Panc1 (cell line): ENCODE data around the gene PPM1D.

ENCODE experiments used
- TCF7L2 ChIP-seq: IDR thresholded peaks from 2 replicates; pipeline ENCODE4 v1.6.1; 2011; ENCODE audit warnings: mild to moderate bottlenecking, low read depth, low read length, inconsistent platforms
- TF ChIP-seq, protein P1 (sequence below): fragments of 450-650 bp; IDR thresholded peaks from 2 replicates; pipeline ENCODE4 v1.5.1; 2017; ENCODE audit warnings: mild to moderate bottlenecking

GRCh38 chr17:60680754-60681153 is 80.8 kb downstream of the PPM1D start:
- TF ChIP-seq, protein P1, sequence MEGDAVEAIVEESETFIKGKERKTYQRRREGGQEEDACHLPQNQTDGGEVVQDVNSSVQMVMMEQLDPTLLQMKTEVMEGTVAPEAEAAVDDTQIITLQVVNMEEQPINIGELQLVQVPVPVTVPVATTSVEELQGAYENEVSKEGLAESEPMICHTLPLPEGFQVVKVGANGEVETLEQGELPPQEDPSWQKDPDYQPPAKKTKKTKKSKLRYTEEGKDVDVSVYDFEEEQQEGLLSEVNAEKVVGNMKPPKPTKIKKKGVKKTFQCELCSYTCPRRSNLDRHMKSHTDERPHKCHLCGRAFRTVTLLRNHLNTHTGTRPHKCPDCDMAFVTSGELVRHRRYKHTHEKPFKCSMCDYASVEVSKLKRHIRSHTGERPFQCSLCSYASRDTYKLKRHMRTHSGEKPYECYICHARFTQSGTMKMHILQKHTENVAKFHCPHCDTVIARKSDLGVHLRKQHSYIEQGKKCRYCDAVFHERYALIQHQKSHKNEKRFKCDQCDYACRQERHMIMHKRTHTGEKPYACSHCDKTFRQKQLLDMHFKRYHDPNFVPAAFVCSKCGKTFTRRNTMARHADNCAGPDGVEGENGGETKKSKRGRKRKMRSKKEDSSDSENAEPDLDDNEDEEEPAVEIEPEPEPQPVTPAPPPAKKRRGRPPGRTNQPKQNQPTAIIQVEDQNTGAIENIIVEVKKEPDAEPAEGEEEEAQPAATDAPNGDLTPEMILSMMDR, result no peak
- no peak for TF ChIP-seq TCF7L2
